Mesenchymal stem cell (in vitro differentiated cells and primary cell): ENCODE measurements around the gene TERT.

Experiments used
- DNase-seq: peaks from one replicate; pipeline ENCODE4 v3.0.0-alpha.2; 2013
- H2AFZ ChIP-seq: one replicate; pipeline ENCODE4 v1.6.1; 2013; ENCODE audit warnings: low read depth, mild to moderate bottlenecking, control low read depth, inconsistent platforms, low read length, moderate library complexity
- H2AK5ac ChIP-seq: 2 replicates; pipeline ENCODE4 v1.6.1; 2013; ENCODE audit warnings: low read length, moderate library complexity, mild to moderate bottlenecking, inconsistent platforms; ENCODE audit not compliant: severe bottlenecking
- H2BK120ac ChIP-seq: one replicate; pipeline ENCODE4 v1.6.1; 2013; ENCODE audit warnings: low read depth, mild to moderate bottlenecking, inconsistent platforms, low read length, moderate library complexity
- H2BK12ac ChIP-seq, 2 experiments: one replicate each; pipeline ENCODE4 v1.6.1; 2013; ENCODE audit warnings: inconsistent platforms in 2 of 2, low read length in 2 of 2, mild to moderate bottlenecking in 2 of 2, moderate library complexity in 2 of 2, control low read depth in 1 of 2
- H2BK15ac ChIP-seq: one replicate; pipeline ENCODE4 v1.6.1; 2013; ENCODE audit warnings: mild to moderate bottlenecking, low read depth, inconsistent platforms; ENCODE audit not compliant: poor library complexity, severe bottlenecking
- H2BK5ac ChIP-seq: 2 replicates; pipeline ENCODE4 v1.6.1; 2013; ENCODE audit warnings: low read depth, mild to moderate bottlenecking, low read length, control low read depth, inconsistent platforms; ENCODE audit not compliant: poor library complexity, severe bottlenecking
- H3K14ac ChIP-seq, 2 experiments: one replicate each; pipeline ENCODE4 v1.6.1; 2013; ENCODE audit warnings: inconsistent platforms in 2 of 2, low read length in 2 of 2, control low read depth in 1 of 2, mild to moderate bottlenecking in 1 of 2, moderate library complexity in 1 of 2
- H3K18ac ChIP-seq, 2 experiments: one replicate each; pipeline ENCODE4 v1.6.1; 2013; ENCODE audit warnings: inconsistent platforms in 2 of 2, low read length in 2 of 2, control low read depth in 1 of 2, low read depth in 1 of 2, mild to moderate bottlenecking in 1 of 2
- H3K23ac ChIP-seq, 2 experiments: one replicate each; pipeline ENCODE4 v1.6.1; 2013; ENCODE audit warnings: inconsistent platforms in 2 of 2, low read length in 2 of 2, mild to moderate bottlenecking in 2 of 2, moderate library complexity in 2 of 2, control low read depth in 1 of 2
- H3K27ac ChIP-seq: 2 replicates; pipeline ENCODE4 v1.5.1; 2013; ENCODE audit warnings: mild to moderate bottlenecking, moderate library complexity, low read length, control low read depth, inconsistent platforms; ENCODE audit not compliant: poor library complexity, severe bottlenecking
- H3K27me3 ChIP-seq, 2 experiments: 2 replicates each; pipeline versions ENCODE4 v1.6.1 to v1.7.0; 2013; ENCODE audit warnings: low read length in 2 of 2, mild to moderate bottlenecking in 2 of 2, moderate library complexity in 2 of 2, control low read depth in 1 of 2, inconsistent platforms in 1 of 2; ENCODE audit not compliant: control insufficient read depth in 1 of 2, insufficient read depth in 1 of 2
- H3K36me3 ChIP-seq, 2 experiments: 2 replicates each; pipeline versions ENCODE4 v1.6.1 to v1.7.0; 2013; ENCODE audit warnings: low read length in 2 of 2, control low read depth in 1 of 2, inconsistent platforms in 1 of 2, low read depth in 1 of 2, mild to moderate bottlenecking in 1 of 2; ENCODE audit not compliant: insufficient read depth in 2 of 2, control insufficient read depth in 1 of 2
- H3K4ac ChIP-seq, 2 experiments: one replicate each; pipeline ENCODE4 v1.6.1; 2013; ENCODE audit warnings: inconsistent platforms in 2 of 2, low read length in 2 of 2, mild to moderate bottlenecking in 2 of 2, moderate library complexity in 2 of 2, control low read depth in 1 of 2, low read depth in 1 of 2
- H3K4me1 ChIP-seq: 2 replicates; pipeline ENCODE4 v1.6.1; 2013; ENCODE audit warnings: low read depth, low read length, control low read depth; ENCODE audit not compliant: control insufficient read depth, insufficient read depth
- H3K4me2 ChIP-seq: 2 replicates; pipeline ENCODE4 v1.6.1; 2013; ENCODE audit warnings: low read length, mild to moderate bottlenecking, inconsistent platforms; ENCODE audit not compliant: poor library complexity, severe bottlenecking
- H3K4me3 ChIP-seq, 2 experiments: 2 replicates each; pipeline versions ENCODE4 v1.5.1 to v1.7.0; 2013; ENCODE audit warnings: low read length in 2 of 2, mild to moderate bottlenecking in 2 of 2, control low read depth in 1 of 2, low read depth in 1 of 2; ENCODE audit not compliant: insufficient read depth in 1 of 2
- H3K79me1 ChIP-seq: replicated peaks from 2 replicates; pipeline ENCODE4 v1.6.1; 2013; ENCODE audit warnings: mild to moderate bottlenecking, control low read depth, low read length, inconsistent platforms; ENCODE audit not compliant: poor library complexity, severe bottlenecking
- H3K9ac ChIP-seq: 2 replicates; pipeline ENCODE4 v1.7.0; 2013; ENCODE audit warnings: mild to moderate bottlenecking, low read length, moderate library complexity
- H3K9me3 ChIP-seq: 2 replicates; pipeline ENCODE4 v1.7.0; 2013; ENCODE audit warnings: mild to moderate bottlenecking, low read length; ENCODE audit not compliant: control insufficient read depth
- H4K8ac ChIP-seq: one replicate; pipeline ENCODE4 v1.6.1; 2013; ENCODE audit warnings: inconsistent platforms, mild to moderate bottlenecking, low read length, moderate library complexity
- H4K91ac ChIP-seq: one replicate; pipeline ENCODE4 v1.6.1; 2013; ENCODE audit warnings: mild to moderate bottlenecking, low read length, inconsistent platforms
- WGBS: methylation state at CpG from one replicate; pipeline ENCODE4 v1.1.7; 2013; ENCODE audit warnings: mixed read lengths; 5-methylcytosine and 5-hydroxymethylcytosine counted together

The TERT gene

GRCh38 chr5:1320436-1321344 lies 25.8 kb upstream of the TERT start:
- Histone ChIP-seq H3K23ac (no peak overlapping the region), H3K4me2 (no peak overlapping the region), H3K9me3 (no peaks in the 10 kb centered on the region), H2BK15ac (no peak overlapping the region), H3K9ac (no peak overlapping the region), H3K18ac (no peak overlapping the region), H2BK12ac (no peak overlapping the region), H3K14ac (no peak overlapping the region), H3K4me3 (no peak overlapping the region), H3K36me3 (peaks cover 78 to 82% of the 10 kb centered on the region in 2 experiments), H3K79me1 (peaks cover 28% of the 10 kb centered on the region), H3K27me3 (no peaks in the 10 kb centered on the region), H3K4ac (no peak overlapping the region), H3K27ac (no peak overlapping the region), H2BK120ac (no peak overlapping the region), H4K8ac (no peak overlapping the region), H4K91ac (no peak overlapping the region), H3K4me1 (peaks cover 10% of the 10 kb centered on the region), H2AK5ac (no peak overlapping the region), H2BK5ac (no peak overlapping the region), H2AFZ (no peak overlapping the region)
- 94% methylated on average over 36 of the region's 36 CpGs for WGBS
- DNase-seq: no peak

- peaks cover 10% of the 10 kb centered on the region for H3K4me1 ChIP-seq
- H3K79me1 ChIP-seq: peaks cover 22% of the 10 kb centered on the region
- H3K27me3 ChIP-seq: peaks cover 0 to 5% of the 10 kb centered on the region in 2 experiments
- H2BK12ac ChIP-seq: no peak overlapping the region
- H3K4me2 ChIP-seq: no peak overlapping the region
- H2BK15ac ChIP-seq: no peak overlapping the region
- 91% methylated on average over 21 of the region's 21 CpGs for WGBS
- H2AFZ ChIP-seq: no peak overlapping the region
- H3K18ac ChIP-seq: no peak overlapping the region
- H3K4me3 ChIP-seq: no peak overlapping the region
- no peak overlapping the region for H2BK120ac ChIP-seq
- no peak overlapping the region for H3K4ac ChIP-seq
- H3K14ac ChIP-seq: no peak overlapping the region
- H3K27ac ChIP-seq: no peak overlapping the region
- no peak overlapping the region for H2BK5ac ChIP-seq
- H4K8ac ChIP-seq: no peak overlapping the region
- H3K9me3 ChIP-seq: no peaks in the 10 kb centered on the region
- H3K9ac ChIP-seq: no peak overlapping the region
- no peak overlapping the region for H3K23ac ChIP-seq
- H4K91ac ChIP-seq: no peak overlapping the region
- no peak overlapping the region for H2AK5ac ChIP-seq
- H3K36me3 ChIP-seq: peaks cover 68 to 72% of the 10 kb centered on the region in 2 experiments
- no peak for DNase-seq
These were observed 24.8 kb upstream of the TERT start for GRCh38 chr5:1319436-1320256.

GRCh38 chr5:1318659-1319251 lies 23.9 kb upstream of the TERT start:
- Histone ChIP-seq H3K9ac (no peak overlapping the region), H2AK5ac (no peak overlapping the region), H3K4me1 (peaks cover 10% of the 10 kb centered on the region), H2BK12ac (no peak overlapping the region), H3K4ac (no peak overlapping the region), H3K4me2 (no peak overlapping the region), H4K91ac (peak overlapping the region; percentile 22), H3K36me3 (peaks cover 60 to 64% of the 10 kb centered on the region in 2 experiments), H3K27me3 (peaks cover 0 to 11% of the 10 kb centered on the region in 2 experiments), H3K9me3 (no peaks in the 10 kb centered on the region), H2BK15ac (no peak overlapping the region), H3K14ac (no peak overlapping the region), H2AFZ (no peak overlapping the region), H3K79me1 (peaks cover 20% of the 10 kb centered on the region), H2BK5ac (no peak overlapping the region), H2BK120ac (no peak overlapping the region), H3K23ac (no peak overlapping the region), H3K27ac (no peak overlapping the region), H3K18ac (no peak overlapping the region), H3K4me3 (no peak overlapping the region), H4K8ac (no peak overlapping the region)
- WGBS: 97% methylated on average over 29 of the region's 29 CpGs
- DNase-seq: no peak
